ENCODE results near the gene TRPV3. TPM values are rescaled to one million over a fixed set of nuclear protein-coding genes. Genes with fewer than 3 reads are reported as not detected.
A peak's percentile ranks its signal among the peaks of the same experiment; 100 is the strongest.
"Not testable (repeated sequence)": the region's sequence is repeated elsewhere in the genome, so short reads cannot be mapped to it uniquely, and the experiment has no call there.

The TRPV3 gene
- total RNA-seq, 1 experiment from 2014 or later, result 0.07 TPM

DNA sequence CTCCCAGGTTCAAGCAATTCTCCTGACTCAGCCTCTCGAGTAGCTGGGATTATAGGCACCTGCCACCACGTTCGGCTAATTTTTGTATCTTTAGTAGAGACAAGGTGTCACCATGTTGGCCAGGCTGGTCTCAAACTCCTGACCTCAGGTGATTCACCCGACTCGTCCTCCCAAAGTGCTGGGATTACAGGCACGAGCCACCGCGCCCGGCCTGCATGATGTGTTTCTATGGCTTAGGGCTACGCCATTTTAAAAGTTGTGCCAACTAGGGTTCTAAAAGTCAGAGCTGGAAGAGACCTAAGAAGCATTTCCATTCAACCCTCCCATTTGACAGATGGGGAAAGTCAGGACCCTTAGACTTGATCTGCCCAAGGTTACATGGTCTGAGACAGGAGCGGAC lies 43.4 kb downstream of the TRPV3 start:
- not testable (repeated sequence) for DNase-seq, H3K4me3 ChIP-seq, H3K36me3 ChIP-seq, H3K27me3 ChIP-seq, H3K9me3 ChIP-seq

DNA sequence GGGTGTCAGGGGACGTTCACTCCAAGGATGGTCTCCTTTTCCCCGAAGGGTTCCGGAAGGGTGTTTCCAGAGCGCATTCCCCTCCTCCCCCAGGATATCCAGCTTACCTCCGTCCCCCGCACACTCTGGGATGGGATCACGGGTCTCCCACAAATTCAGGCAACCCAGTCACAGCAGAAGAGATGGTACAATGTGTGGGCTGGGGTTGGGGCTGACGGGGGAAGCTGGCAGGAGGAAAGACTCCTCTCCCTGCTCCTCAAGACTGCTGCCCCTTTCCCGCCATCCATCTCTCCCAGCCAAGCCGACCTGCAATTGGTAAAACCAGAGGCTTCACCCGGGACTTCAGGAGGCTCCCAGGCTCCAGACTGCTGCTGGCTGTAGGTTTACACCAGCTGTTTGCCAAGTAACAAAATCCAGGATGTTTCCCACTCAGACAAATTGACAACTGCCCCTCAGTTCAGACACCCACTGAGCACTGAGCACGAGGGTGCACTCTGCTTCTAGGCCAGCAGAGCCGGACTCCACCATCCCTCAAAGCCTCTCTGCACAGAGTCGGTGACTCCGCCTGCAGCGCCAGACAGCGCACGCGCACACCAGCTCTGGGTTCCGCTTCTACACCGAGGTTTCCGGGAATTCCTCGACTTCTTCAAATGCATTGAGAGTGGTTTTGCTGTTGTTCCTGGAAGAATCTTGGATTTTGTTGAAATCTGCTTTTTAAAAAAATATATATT lies 44.1 kb downstream of the TRPV3 start:
- no peaks in the 10 kb centered on the region for H3K36me3 ChIP-seq
- H3K9me3 ChIP-seq, result no peaks in the 10 kb centered on the region
- DNase-seq, result no peak
- no peak overlapping the region for H3K4me3 ChIP-seq
- H3K27me3 ChIP-seq, result no peaks in the 10 kb centered on the region

GRCh38 chr17:3512505-3513171 lies 45.0 kb downstream of the TRPV3 start:
- Histone ChIP-seq H3K4me3 (no peak overlapping the region), H3K27me3 (no peaks in the 10 kb centered on the region), H3K36me3 (no peaks in the 10 kb centered on the region), H3K9me3 (no peaks in the 10 kb centered on the region)
- peak; percentile 71 for DNase-seq

DNA sequence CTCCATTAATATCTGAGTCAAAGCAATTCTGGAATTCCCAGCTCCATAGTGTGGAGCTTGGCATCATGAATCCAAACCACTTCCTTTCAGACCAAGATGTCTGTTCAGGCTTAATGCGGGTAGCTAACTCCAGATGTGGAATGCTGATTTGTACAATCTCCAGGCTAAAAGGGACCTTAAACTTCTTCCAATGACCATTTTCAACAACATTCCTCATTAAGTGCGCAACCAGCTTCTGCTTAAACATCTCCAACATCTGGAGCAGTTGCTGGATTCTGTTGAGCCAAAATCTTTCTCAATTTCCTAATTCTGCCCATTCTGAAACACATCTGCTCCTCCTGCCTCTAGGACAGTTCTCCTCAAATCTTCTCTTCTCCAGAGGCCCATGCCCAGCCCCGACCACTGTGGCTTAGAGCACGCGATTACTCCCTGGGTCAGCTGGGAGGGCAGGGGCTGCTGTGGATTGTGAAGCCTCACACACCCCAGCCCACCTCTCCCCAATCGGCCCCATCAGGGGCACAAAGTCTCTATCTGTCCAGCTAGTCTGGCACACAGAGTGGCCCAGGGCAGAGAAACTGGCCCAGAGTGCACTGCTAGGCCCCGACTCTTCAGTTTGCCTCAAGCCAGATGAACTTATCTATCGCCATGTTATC lies 45.6 kb downstream of the TRPV3 start:
- H3K27me3 ChIP-seq, result no peaks in the 10 kb centered on the region
- H3K36me3 ChIP-seq, result no peaks in the 10 kb centered on the region
- H3K9me3 ChIP-seq, result no peaks in the 10 kb centered on the region
- H3K4me3 ChIP-seq, result no peak overlapping the region
- DNase-seq, result no peak

GRCh38 chr17:3510090-3510489 lies 47.5 kb downstream of the TRPV3 start:
- H3K36me3 ChIP-seq, result no peaks in the 10 kb centered on the region
- H3K9me3 ChIP-seq, result no peaks in the 10 kb centered on the region
- H3K27me3 ChIP-seq, result no peaks in the 10 kb centered on the region
- no peak overlapping the region for H3K4me3 ChIP-seq
- no peak for DNase-seq

- H3K9me3 ChIP-seq, result no peaks in the 10 kb centered on the region
- H3K36me3 ChIP-seq, result no peaks in the 10 kb centered on the region
- H3K27me3 ChIP-seq, result no peaks in the 10 kb centered on the region
- H3K4me3 ChIP-seq, result no peak overlapping the region
- DNase-seq, result no peak
These were observed 49.7 kb downstream of the TRPV3 start for GRCh38 chr17:3507869-3508268.

DNA sequence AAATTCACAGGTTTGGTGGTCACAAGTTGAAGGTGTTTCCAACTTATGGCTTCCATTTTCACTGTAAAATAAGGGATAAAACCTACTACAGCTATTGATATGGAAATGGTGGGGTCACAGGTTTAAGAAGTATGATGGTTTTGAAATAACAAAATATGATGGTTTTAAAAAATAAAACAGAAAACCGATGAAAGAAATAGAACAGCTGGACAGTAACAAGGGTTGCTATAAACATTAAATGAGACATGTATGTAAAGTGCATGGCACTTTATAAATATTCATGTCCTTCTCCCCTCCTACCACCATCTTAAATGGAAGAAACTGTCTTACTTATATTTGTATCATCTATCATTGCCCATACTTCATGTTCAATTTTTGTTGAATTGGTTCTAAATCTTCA lies 50.5 kb downstream of the TRPV3 start:
- H3K27me3 ChIP-seq, result no peaks in the 10 kb centered on the region
- no peak overlapping the region for H3K4me3 ChIP-seq
- no peaks in the 10 kb centered on the region for H3K9me3 ChIP-seq
- H3K36me3 ChIP-seq, result no peaks in the 10 kb centered on the region
- DNase-seq, result no peak

DNA sequence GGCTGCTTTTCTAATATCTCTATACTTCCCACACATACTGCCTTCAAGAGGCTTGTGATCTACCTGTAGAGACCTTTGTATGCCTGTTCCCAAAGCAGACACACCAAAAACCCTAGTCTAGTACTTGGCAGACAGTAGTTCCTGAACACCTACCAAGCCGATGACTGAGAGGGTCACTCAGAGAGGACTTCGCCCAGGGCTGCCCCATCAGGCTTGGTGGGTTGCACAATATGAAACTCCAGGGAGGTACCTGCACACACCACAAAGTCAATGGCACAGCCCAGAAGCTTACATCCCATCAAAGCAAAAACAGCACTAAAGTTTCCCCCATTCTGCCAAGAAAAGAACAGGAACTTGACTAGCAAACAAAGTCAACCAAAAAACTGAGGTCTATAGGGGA lies 51.6 kb downstream of the TRPV3 start:
- no peaks in the 10 kb centered on the region for H3K27me3 ChIP-seq
- no peaks in the 10 kb centered on the region for H3K36me3 ChIP-seq
- H3K4me3 ChIP-seq, result no peak overlapping the region
- H3K9me3 ChIP-seq, result no peaks in the 10 kb centered on the region
- DNase-seq, result no peak

GRCh38 chr17:3505008-3505407 lies 52.6 kb downstream of the TRPV3 start:
- Histone ChIP-seq H3K9me3 (no peaks in the 10 kb centered on the region), H3K4me3 (no peak overlapping the region), H3K36me3 (no peaks in the 10 kb centered on the region), H3K27me3 (no peaks in the 10 kb centered on the region)
- no peak for DNase-seq

GRCh38 chr17:3503285-3503684 lies 54.3 kb downstream of the TRPV3 start:
- DNase-seq, result no peak
- Histone ChIP-seq H3K36me3 (no peaks in the 10 kb centered on the region), H3K27me3 (no peaks in the 10 kb centered on the region), H3K9me3 (no peaks in the 10 kb centered on the region), H3K4me3 (no peak overlapping the region)

DNA sequence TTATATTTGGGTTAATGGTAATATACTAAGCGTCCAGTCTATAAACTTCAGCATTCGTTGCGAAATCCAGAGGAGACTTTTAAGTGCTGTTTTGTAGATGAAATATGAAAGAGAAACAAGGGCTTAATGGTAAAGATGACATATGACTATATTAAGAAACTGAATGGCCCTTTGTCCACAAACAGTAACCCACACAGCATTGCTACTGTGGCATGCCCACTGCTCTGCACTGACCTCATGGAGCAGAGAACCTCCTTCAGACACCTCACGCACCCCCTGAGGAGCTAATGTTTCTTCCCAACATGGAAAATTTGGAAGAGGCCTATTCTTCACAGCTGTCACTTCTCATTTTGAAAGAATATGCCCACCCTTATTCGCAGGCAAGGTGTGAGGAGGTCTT lies 55.1 kb downstream of the TRPV3 start:
- H3K9me3 ChIP-seq, result no peaks in the 10 kb centered on the region
- no peaks in the 10 kb centered on the region for H3K27me3 ChIP-seq
- no peak overlapping the region for H3K4me3 ChIP-seq
- H3K36me3 ChIP-seq, result no peaks in the 10 kb centered on the region
- DNase-seq, result no peak

DNA sequence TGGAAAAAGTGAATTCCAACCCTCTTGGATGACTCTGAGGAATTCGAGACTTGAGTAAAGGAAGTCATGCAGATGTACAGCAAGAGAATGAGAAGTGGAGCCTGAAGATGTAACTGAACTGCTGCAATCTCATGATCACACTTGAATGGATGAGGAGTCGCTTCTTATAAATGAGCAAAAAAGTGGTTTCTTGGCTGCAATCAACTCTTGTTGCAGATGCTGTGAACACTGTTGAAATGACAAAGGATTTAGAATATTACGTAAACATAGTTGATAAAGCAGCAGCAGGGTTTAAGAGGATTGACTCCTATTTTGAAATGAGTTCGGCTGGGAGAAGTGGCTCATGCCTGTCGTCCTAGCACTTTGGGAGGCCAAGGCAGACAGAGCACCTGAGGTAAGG lies 56.3 kb downstream of the TRPV3 start:
- no peak for DNase-seq
- H3K27me3 ChIP-seq, result no peaks in the 10 kb centered on the region
- no peaks in the 10 kb centered on the region for H3K36me3 ChIP-seq

DNA sequence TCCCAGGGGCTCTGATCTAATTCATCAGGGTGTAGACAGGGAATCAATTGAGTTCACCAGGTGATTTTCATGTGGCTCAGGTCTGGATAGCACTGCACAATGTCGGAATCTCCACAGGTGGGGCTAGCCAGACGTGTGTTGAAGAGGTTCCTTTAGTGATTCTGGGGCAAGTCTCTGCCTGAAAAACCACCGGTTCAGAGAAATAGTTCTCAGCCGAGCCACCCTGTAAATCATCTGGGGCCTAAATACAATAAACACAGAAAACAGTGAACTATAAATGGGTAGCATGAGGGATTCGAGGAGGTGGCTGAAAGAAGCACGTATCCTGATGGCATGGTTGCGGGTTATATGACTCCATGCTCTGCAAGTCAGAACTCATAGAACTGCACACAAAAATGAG lies 60.5 kb downstream of the TRPV3 start:
- H3K4me3 ChIP-seq, result no peak overlapping the region
- no peaks in the 10 kb centered on the region for H3K36me3 ChIP-seq
- no peak for DNase-seq
- H3K27me3 ChIP-seq, result no peaks in the 10 kb centered on the region
- H3K9me3 ChIP-seq, result no peaks in the 10 kb centered on the region

More for the DNA sequence above, 56.3 kb downstream of the TRPV3 start:
- Histone ChIP-seq H3K9me3 (no peaks in the 10 kb centered on the region), H3K4me3 (no peak overlapping the region)

DNA sequence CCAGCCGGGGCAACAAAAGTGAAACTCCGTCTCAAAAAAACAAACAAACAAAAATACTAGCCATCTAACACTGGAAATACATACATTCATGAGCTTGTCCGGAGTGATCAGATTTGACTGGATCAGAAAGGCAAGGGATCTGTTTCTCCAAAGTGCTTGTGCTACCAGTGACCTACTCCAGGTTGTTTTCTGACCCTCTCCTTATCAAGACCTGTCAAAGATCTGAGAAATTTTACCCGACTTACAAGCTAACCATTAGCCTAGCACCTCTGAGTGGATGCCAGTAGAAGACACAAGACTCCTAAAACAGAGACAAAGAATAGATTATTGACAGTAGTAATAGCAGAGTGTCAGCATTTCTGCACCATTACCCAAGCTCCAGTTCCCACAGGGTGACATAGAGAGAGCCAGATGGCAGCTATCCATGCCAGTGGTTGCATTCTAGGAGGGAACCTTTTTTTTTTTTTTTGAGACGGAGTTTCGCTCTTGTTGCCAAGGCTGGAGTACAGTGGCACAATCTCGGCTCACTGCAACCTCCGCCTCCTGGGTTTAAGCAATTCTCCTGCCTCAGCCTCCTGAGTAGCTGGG lies 72.0 kb downstream of the TRPV3 start:
- Histone ChIP-seq H3K27me3 (no peaks in the 10 kb centered on the region), H3K4me3 (no peak overlapping the region), H3K9me3 (no peaks in the 10 kb centered on the region), H3K36me3 (no peaks in the 10 kb centered on the region)
- DNase-seq, result no peak

- no peaks in the 10 kb centered on the region for H3K36me3 ChIP-seq
- no peaks in the 10 kb centered on the region for H3K27me3 ChIP-seq
- DNase-seq, result no peak
- no peaks in the 10 kb centered on the region for H3K9me3 ChIP-seq
- H3K4me3 ChIP-seq, result no peak overlapping the region
These were observed 74.8 kb downstream of the TRPV3 start for GRCh38 chr17:3482852-3483251.

DNA sequence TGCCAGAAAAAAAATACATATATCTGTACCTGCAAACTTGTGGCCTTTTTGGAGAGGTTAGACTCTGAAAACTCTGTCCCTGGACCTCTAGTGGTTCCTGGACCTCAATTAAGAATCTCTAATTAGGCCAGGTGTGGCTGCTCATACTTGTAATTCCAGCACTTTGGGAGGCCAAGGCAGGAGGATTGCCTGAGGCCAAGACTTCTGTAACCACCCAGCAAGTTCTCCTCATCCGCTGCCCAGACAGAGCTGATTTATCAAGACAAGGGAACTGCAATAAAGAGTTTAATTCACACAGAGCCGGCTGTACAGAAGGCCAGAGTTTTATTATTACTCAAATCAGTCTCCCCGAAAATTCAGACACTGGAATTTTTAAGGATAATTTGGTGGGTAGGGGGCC lies 77.6 kb downstream of the TRPV3 start:
- H3K36me3 ChIP-seq, result no peaks in the 10 kb centered on the region

DNA sequence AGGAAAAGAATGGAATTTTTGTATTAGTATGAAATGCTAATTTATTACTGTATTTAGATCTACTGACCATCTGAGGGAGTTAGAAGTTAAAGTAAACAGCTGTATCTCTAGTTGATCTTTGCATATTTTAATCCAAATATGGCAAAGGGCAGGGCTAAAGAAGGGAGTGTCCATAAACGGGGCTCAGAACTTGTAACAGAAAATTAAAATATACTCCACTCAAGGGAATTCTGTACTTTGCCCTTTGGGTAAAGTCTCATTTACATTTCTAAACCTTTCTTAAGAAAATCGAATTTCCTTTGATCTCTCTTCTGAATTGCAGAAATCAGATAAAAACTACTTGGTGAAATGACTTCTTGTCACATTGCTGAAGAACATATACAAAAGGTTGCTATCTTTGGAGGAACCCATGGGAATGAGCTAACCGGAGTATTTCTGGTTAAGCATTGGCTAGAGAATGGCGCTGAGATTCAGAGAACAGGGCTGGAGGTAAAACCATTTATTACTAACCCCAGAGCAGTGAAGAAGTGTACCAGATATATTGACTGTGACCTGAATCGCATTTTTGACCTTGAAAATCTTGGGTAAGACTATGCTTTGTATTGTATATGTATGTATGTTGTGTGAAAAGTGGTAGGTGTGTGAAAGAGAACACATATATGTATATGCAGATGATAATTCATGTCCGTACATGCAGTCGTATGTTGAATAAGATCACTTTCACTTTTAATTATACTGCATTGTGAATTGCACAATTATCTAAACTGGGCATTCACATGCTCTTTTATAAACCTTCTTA lies 81.6 kb downstream of the TRPV3 start, which contains the start of gene ASPA:
TSS of gene ASPA (plus strand) at position 186 of the 799 bp plus-strand sequence. CDS start at position 349, 163 bp downstream.
- H3K27me3 ChIP-seq, result no peaks in the 10 kb centered on the region
- no peaks in the 10 kb centered on the region for H3K36me3 ChIP-seq
- H3K9me3 ChIP-seq, result no peaks in the 10 kb centered on the region
- DNase-seq, result no peak
- H3K4me3 ChIP-seq, result peak within 1 kb of the TSS; percentile 38

More for the DNA sequence above, 77.6 kb downstream of the TRPV3 start:
- no peak for DNase-seq
- Histone ChIP-seq H3K27me3 (no peaks in the 10 kb centered on the region), H3K4me3 (no peak overlapping the region), H3K9me3 (no peaks in the 10 kb centered on the region)
